ENCODE measurements around the gene XPR1. TPM values are rescaled to one million over a fixed set of nuclear protein-coding genes. Genes with fewer than 3 reads are reported as not detected.

Gene XPR1
- total RNA-seq, 1 experiment from 2014 or later, result 30.7 TPM

- ChIA-PET CTCF (no interaction called here), POLR2A (ENCODE audit: low non-redundant PET) (no interaction called here)
- Histone ChIP-seq H3K27me3 (replicated peaks; ENCODE audit: insufficient read depth, low read depth, low read length, poor library complexity) (no peaks in the 10 kb centered on the region), H3K9me3 (ENCODE audit: low read depth, low read length, poor library complexity, severe bottlenecking) (no peaks in the 10 kb centered on the region), H3K36me3 (ENCODE audit: insufficient read depth, low read length, poor library complexity, severe bottlenecking) (no peaks in the 10 kb centered on the region), H3K4me3 (ENCODE audit: low read depth, low read length, poor library complexity, severe bottlenecking) (no peak overlapping the region), H3K27ac (ENCODE audit: low read depth, low read length, poor library complexity, severe bottlenecking) (no peak overlapping the region), H3K4me1 (ENCODE audit: insufficient read depth, low read length, poor library complexity, severe bottlenecking) (no peaks in the 10 kb centered on the region)
- no peak for TF ChIP-seq CTCF (conservative IDR thresholded peaks at IDR 0.05; ENCODE audit: low read depth, low read length)
- TF ChIP-seq EZH2 (IDR thresholded peaks at IDR 0.05; ENCODE audit: borderline replicate concordance, low read depth, low read length, poor library complexity, severe bottlenecking), result no peak
- intact Hi-C loops (cut with micrococcal nuclease; ENCODE audit: unreplicated experiment), result no loop called here
- BruUV-seq (replicated peaks), result no TSS peak
- no peak for DNase-seq (ENCODE audit: low spot score)
These were observed 274.1 kb downstream of the XPR1 start for GRCh38 chr1:180905927-180906326.

- TF ChIP-seq EZH2 (IDR thresholded peaks at IDR 0.05; ENCODE audit: borderline replicate concordance, low read depth, low read length, poor library complexity, severe bottlenecking) (no peak), CTCF (conservative IDR thresholded peaks at IDR 0.05; ENCODE audit: low read depth, low read length) (no peak)
- DNase-seq (ENCODE audit: low spot score), result no peak
- H3K9me3 ChIP-seq (ENCODE audit: low read depth, low read length, poor library complexity, severe bottlenecking), result no peaks in the 10 kb centered on the region
- H3K4me1 ChIP-seq (ENCODE audit: insufficient read depth, low read length, poor library complexity, severe bottlenecking), result no peaks in the 10 kb centered on the region
- no peaks in the 10 kb centered on the region for H3K27me3 ChIP-seq (replicated peaks; ENCODE audit: insufficient read depth, low read depth, low read length, poor library complexity)
- ChIA-PET CTCF (no interaction called here), POLR2A (ENCODE audit: low non-redundant PET) (no interaction called here)
- H3K4me3 ChIP-seq (ENCODE audit: low read depth, low read length, poor library complexity, severe bottlenecking), result no peak overlapping the region
- no peaks in the 10 kb centered on the region for H3K36me3 ChIP-seq (ENCODE audit: insufficient read depth, low read length, poor library complexity, severe bottlenecking)
- BruUV-seq (replicated peaks), result no TSS peak
- intact Hi-C loops (cut with micrococcal nuclease; ENCODE audit: unreplicated experiment), result no loop called here
- H3K27ac ChIP-seq (ENCODE audit: low read depth, low read length, poor library complexity, severe bottlenecking), result no peak overlapping the region
These were observed 274.7 kb downstream of the XPR1 start for GRCh38 chr1:180906511-180906910.

GRCh38 chr1:180907313-180908055 is 275.7 kb downstream of the XPR1 start:
- Histone ChIP-seq H3K4me1 (ENCODE audit: insufficient read depth, low read length, poor library complexity, severe bottlenecking) (peaks cover 3% of the 10 kb centered on the region), H3K27me3 (replicated peaks; ENCODE audit: insufficient read depth, low read depth, low read length, poor library complexity) (peaks cover 5% of the 10 kb centered on the region), H3K4me3 (ENCODE audit: low read depth, low read length, poor library complexity, severe bottlenecking) (no peak overlapping the region), H3K27ac (ENCODE audit: low read depth, low read length, poor library complexity, severe bottlenecking) (no peak overlapping the region), H3K36me3 (ENCODE audit: insufficient read depth, low read length, poor library complexity, severe bottlenecking) (no peaks in the 10 kb centered on the region), H3K9me3 (ENCODE audit: low read depth, low read length, poor library complexity, severe bottlenecking) (no peaks in the 10 kb centered on the region)
- intact Hi-C loops (cut with micrococcal nuclease; ENCODE audit: unreplicated experiment), result no loop called here
- POLR2A ChIA-PET (ENCODE audit: low non-redundant PET), result no interaction called here
- no peak for DNase-seq (ENCODE audit: low spot score)
- BruUV-seq (replicated peaks), result no TSS peak
- TF ChIP-seq CTCF (conservative IDR thresholded peaks at IDR 0.05; ENCODE audit: low read depth, low read length) (no peak), EZH2 (IDR thresholded peaks at IDR 0.05; ENCODE audit: borderline replicate concordance, low read depth, low read length, poor library complexity, severe bottlenecking) (no peak)
- CTCF ChIA-PET, result no interaction called here
